Sigmoid colon (tissue), 4 donors: ENCODE results near the gene TFE3.

Experiments
- CTCF ChIP-seq, 4 experiments: fragments of 450-650 bp in 3 of 4; fragments of 200-600 bp in 1 of 4; IDR thresholded peaks; one replicate each; pipeline ENCODE4 v1.5.1; 2016 to 2019; ENCODE audit warnings: antibody characterized with exemption in 4 of 4, mild to moderate bottlenecking in 3 of 4, moderate library complexity in 2 of 4
- EP300 ChIP-seq, 4 donors: sonication (generic); formaldehyde crosslinking; IDR thresholded peaks; one replicate each; pipeline ENCODE4 v1.6.1; 2017; ENCODE audit warnings: antibody characterized with exemption in 4 of 4
- POLR2A ChIP-seq, 2 donors: fragments of 450-650 bp; IDR thresholded peaks; one replicate each; pipeline ENCODE4 v1.6.1; 2016; ENCODE audit warnings: antibody characterized with exemption in 2 of 2, mild to moderate bottlenecking in 2 of 2, moderate library complexity in 2 of 2

GRCh38 chrX:49040376-49040955 lies 2.7 kb downstream of the TFE3 start:
- TF ChIP-seq CTCF (IDR thresholded peaks at IDR 0.05), result no peak
- TF ChIP-seq EP300 (IDR thresholded peaks at IDR 0.05), result no peak
- no peak for TF ChIP-seq POLR2A (IDR thresholded peaks at IDR 0.05)
